PC-3 (cell line): ENCODE data around the gene COMMD3.

Source experiments
- EZH2 ChIP-seq: fragments of 300-600 bp; sonication (generic); IDR thresholded peaks from one replicate; pipeline ENCODE4 v1.6.1; 2017; ENCODE audit warnings: antibody characterized with exemption, mild to moderate bottlenecking, low read length; ENCODE audit not compliant: unreplicated experiment
- EZH2phosphoT487 ChIP-seq: fragments of 300-600 bp; sonication (generic); IDR thresholded peaks from 2 replicates; pipeline ENCODE4 v1.6.1; 2018; ENCODE audit warnings: mild to moderate bottlenecking, antibody characterized with exemption, low read length, borderline replicate concordance
- TF ChIP-seq, protein P1 (sequence below): fragments of 300-600 bp; sonication (generic); conservative IDR thresholded peaks from 2 replicates; pipeline ENCODE4 v1.5.1; 2017; ENCODE audit warnings: antibody characterized with exemption, low read depth, mild to moderate bottlenecking, low read length

DNA sequence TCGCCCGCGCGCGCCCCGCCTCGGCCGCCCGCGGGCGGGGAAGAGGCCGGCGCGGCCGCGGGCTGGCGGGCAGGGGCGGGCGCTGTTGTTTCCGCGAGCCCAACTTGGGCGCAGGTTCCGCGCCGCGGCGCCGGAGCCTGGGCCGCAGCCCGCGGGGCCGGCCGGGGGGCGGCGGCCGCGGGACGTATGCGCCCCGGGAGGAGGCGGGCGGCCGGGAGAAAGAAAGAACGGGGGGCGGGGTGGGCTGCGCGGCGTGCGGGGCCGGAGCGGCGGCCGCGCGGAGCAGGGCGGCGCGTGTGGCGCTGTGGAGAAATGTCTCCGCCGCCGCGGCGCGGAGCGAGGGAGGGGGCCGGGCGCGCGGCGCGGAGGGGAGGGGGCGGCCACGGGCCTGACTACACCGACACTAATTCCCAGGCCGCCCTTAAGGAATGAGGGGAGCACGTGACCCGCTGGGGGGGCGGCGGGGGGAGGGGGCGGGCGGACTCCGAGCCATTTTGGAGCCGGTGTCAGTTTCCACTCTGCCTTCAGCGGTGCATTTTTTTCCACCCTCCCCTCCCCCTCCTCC, 4.5 kb downstream of the COMMD3 start, which contains the start of gene BMI1:
- TF ChIP-seq, protein P1, sequence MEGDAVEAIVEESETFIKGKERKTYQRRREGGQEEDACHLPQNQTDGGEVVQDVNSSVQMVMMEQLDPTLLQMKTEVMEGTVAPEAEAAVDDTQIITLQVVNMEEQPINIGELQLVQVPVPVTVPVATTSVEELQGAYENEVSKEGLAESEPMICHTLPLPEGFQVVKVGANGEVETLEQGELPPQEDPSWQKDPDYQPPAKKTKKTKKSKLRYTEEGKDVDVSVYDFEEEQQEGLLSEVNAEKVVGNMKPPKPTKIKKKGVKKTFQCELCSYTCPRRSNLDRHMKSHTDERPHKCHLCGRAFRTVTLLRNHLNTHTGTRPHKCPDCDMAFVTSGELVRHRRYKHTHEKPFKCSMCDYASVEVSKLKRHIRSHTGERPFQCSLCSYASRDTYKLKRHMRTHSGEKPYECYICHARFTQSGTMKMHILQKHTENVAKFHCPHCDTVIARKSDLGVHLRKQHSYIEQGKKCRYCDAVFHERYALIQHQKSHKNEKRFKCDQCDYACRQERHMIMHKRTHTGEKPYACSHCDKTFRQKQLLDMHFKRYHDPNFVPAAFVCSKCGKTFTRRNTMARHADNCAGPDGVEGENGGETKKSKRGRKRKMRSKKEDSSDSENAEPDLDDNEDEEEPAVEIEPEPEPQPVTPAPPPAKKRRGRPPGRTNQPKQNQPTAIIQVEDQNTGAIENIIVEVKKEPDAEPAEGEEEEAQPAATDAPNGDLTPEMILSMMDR, result no peak
- no peak for TF ChIP-seq EZH2
- no peak for TF ChIP-seq EZH2phosphoT487
